GM23338 (cell line): ENCODE data around the gene SMAD3. TPM values are rescaled to one million over a fixed set of nuclear protein-coding genes. Genes with fewer than 3 reads are reported as not detected.
A peak's percentile ranks its signal among the peaks of the same experiment; 100 is the strongest.
"Not testable (repeated sequence)": the region's sequence is repeated elsewhere in the genome, so short reads cannot be mapped to it uniquely, and the experiment has no call there.

Experiments
- ATAC-seq: fragments of 200-7000 bp; cut with Tn5 transposase; 3 replicates; pipeline ENCODE4 v1.9.1; 2020
- DNase-seq: peaks from one replicate; pipeline ENCODE4 v3.0.0-alpha.2; 2015; ENCODE audit warnings: low spot score
- H2AFZ ChIP-seq: fragments of 200-600 bp; sonication (generic); 2 replicates; pipeline ENCODE4 v1.8.0; 2016; ENCODE audit warnings: antibody characterized with exemption, mild to moderate bottlenecking, moderate library complexity
- H3F3A ChIP-seq: fragments of 200-600 bp; sonication (generic); replicated peaks from 2 replicates; pipeline ENCODE4 v1.8.0; 2017; ENCODE audit warnings: antibody characterized with exemption, mixed run types, low read depth
- H3K27ac ChIP-seq: fragments of 200-600 bp; sonication (generic); 2 replicates; pipeline ENCODE4 v1.6.1; 2016; ENCODE audit warnings: low read depth
- H3K27me3 ChIP-seq: fragments of 200-600 bp; sonication (generic); 2 replicates; pipeline ENCODE4 v1.8.0; 2016; ENCODE audit warnings: mild to moderate bottlenecking, mixed run types, moderate library complexity; ENCODE audit not compliant: insufficient read depth
- H3K36me3 ChIP-seq: fragments of 200-600 bp; sonication (generic); 2 replicates; pipeline ENCODE4 v1.8.0; 2016; ENCODE audit warnings: mild to moderate bottlenecking; ENCODE audit not compliant: insufficient read depth
- H3K4me1 ChIP-seq: fragments of 200-600 bp; sonication (generic); 2 replicates; pipeline ENCODE4 v1.8.0; 2016; ENCODE audit warnings: mild to moderate bottlenecking, moderate library complexity; ENCODE audit not compliant: insufficient read depth
- H3K4me2 ChIP-seq: fragments of 200-600 bp; sonication (generic); 2 replicates; pipeline ENCODE4 v1.7.1; 2017; ENCODE audit warnings: mixed run types
- H3K4me3 ChIP-seq: fragments of 200-600 bp; sonication (generic); 2 replicates; pipeline ENCODE4 v1.6.1; 2016; ENCODE audit warnings: mixed run types
- H3K79me2 ChIP-seq: fragments of 200-600 bp; sonication (generic); replicated peaks from 2 replicates; pipeline ENCODE4 v1.8.0; 2017; ENCODE audit warnings: mild to moderate bottlenecking; ENCODE audit not compliant: insufficient read depth
- H3K9me2 ChIP-seq: fragments of 200-600 bp; sonication (generic); 2 replicates; pipeline ENCODE4 v1.8.0; 2017; ENCODE audit not compliant: insufficient read depth
- H4K20me1 ChIP-seq: fragments of 200-600 bp; sonication (generic); replicated peaks from 2 replicates; pipeline ENCODE4 v1.8.0; 2017; ENCODE audit warnings: mild to moderate bottlenecking; ENCODE audit not compliant: insufficient read depth
- H3K27ac Mint-ChIP-seq: 2 replicates; pipeline ENCODE4 v1.8.0; 2020; ENCODE audit warnings: inconsistent platforms, mild to moderate bottlenecking, moderate library complexity, mixed read lengths
- H3K27me3 Mint-ChIP-seq: 3 replicates; pipeline ENCODE4 v1.8.0; 2022; ENCODE audit warnings: low read depth, mild to moderate bottlenecking, moderate library complexity, mixed read lengths, inconsistent platforms; ENCODE audit not compliant: insufficient read depth, poor library complexity
- H3K36me3 Mint-ChIP-seq: 3 replicates; pipeline ENCODE4 v1.8.0; 2021; ENCODE audit warnings: low read depth, mild to moderate bottlenecking, inconsistent platforms, moderate library complexity, mixed read lengths
- H3K4me1 Mint-ChIP-seq: 3 replicates; pipeline ENCODE4 v1.8.0; 2020; ENCODE audit warnings: mild to moderate bottlenecking, inconsistent platforms, mixed read lengths
- H3K4me3 Mint-ChIP-seq: 3 replicates; pipeline ENCODE4 v1.8.0; 2021; ENCODE audit warnings: moderate library complexity, mild to moderate bottlenecking, inconsistent platforms, mixed read lengths
- H3K9me3 Mint-ChIP-seq: 3 replicates; pipeline ENCODE4 v1.8.0; 2020; ENCODE audit warnings: moderate library complexity, mild to moderate bottlenecking, inconsistent platforms, mixed read lengths
- EZH2 ChIP-seq: fragments of 200-600 bp; sonication (generic); IDR thresholded peaks from one replicate; pipeline ENCODE4 v1.8.0; 2017; ENCODE audit warnings: antibody characterized with exemption, mild to moderate bottlenecking, low read depth; ENCODE audit not compliant: unreplicated experiment
- NANOG ChIP-seq: IDR thresholded peaks from 2 replicates; pipeline ENCODE4 v1.6.1; 2016; ENCODE audit warnings: antibody characterized with exemption, borderline replicate concordance
- polyA plus RNA-seq: library from polyadenylated mRNA; unstranded; fragments of >200 nt; fragmentation: Nextera tagmentation; extraction: Ambion mirVana; gene quantifications from 2 replicates; pipeline ENCODE4 v1.2.1, GENCODE V29; 2016
- total RNA-seq: library from RNA; depleted of rRNA; stranded (reverse); fragments of >200 nt; shearing (Covaris generic); gene quantifications from 2 replicates; pipeline ENCODE4 v1.2.3, GENCODE V29; 2014
- TF ChIP-seq, protein P1 (sequence below): fragments of 250-450 bp; sonication (Bioruptor Pico); IDR thresholded peaks from 2 replicates; pipeline ENCODE4 v1.5.0; 2020; ENCODE audit warnings: mild to moderate bottlenecking, moderate library complexity
- TF ChIP-seq, protein P2 (sequence below), 2 experiments: fragments of 200-600 bp in 1 of 2; sonication (generic) in 1 of 2; conservative IDR thresholded peaks; 2 replicates each; pipeline versions ENCODE4 v1.5.1 to v1.6.1; 2016 to 2017; ENCODE audit warnings: antibody characterized with exemption in 2 of 2, low read depth in 2 of 2, mild to moderate bottlenecking in 2 of 2, moderate library complexity in 1 of 2

SMAD3 gene
- total and polyA plus RNA-seq, 2 experiments from 2014 or later: 4.9 to 11.6 TPM

DNA sequence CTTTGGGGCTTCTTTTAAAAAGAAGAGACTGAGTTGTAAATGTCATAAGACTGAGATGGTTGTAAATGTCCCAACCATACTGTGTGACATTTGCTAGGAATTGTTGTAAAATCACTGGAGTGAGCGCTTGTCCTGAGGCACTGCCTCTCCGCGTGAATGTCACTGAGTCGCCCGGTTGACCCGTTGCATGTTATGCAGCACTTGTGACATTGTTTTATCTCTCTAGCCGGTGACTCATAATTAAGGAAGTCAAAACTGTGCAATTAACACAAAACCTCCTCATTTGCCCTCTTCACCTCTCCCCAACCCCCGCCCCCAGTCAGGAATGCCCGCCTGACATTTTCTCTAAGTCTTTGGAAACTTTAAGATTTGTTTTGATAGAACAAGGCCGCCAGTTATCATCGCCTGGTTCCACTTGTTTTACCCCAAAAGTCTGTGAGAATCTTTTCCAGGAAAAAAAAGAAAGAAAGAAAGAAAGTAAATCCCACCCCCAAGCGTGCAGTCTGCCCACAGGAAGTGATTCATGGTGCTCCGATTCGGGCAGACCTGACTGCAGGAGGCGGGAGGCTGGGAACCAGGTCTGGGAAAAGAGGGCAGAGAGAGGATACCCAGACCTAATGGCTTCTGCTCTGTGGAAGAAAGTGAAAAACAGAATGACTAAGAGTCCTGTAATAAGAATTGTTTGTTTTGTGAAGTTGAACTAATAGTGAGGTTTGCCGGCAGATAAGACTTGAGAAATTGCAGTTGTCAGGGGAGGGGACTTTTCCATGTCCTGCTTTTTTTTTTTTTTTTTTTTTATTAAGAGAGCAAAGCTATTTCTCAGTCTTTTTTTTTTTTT lies 84.8 kb downstream of the SMAD3 start:
- Histone ChIP-seq H3K4me2 (peak overlapping the region; percentile 61), H3K27ac (peak overlapping the region; percentile 85), H3K36me3 (no peaks in the 10 kb centered on the region), H3K27me3 (0 out of 2 replicates have a peak, but pooled peaks cover 4% of the 10 kb centered on the region), H3K4me1 (peaks cover 71% of the 10 kb centered on the region), H3F3A (peaks cover 23% of the 10 kb centered on the region), H2AFZ (no peak overlapping the region), H4K20me1 (no peaks in the 10 kb centered on the region), H3K4me3 (peak overlapping the region; percentile 19), H3K9me2 (no peaks in the 10 kb centered on the region), H3K79me2 (0 out of 2 replicates have a peak, but pooled peaks cover 13% of the 10 kb centered on the region)
- no peaks in the 10 kb centered on the region for H3K36me3 Mint-ChIP-seq
- peaks cover 7% of the 10 kb centered on the region for H3K27me3 Mint-ChIP-seq
- peak overlapping the region; percentile 23 for H3K27ac Mint-ChIP-seq
- H3K9me3 Mint-ChIP-seq: no peaks in the 10 kb centered on the region
- H3K4me3 Mint-ChIP-seq: peak overlapping the region; percentile 46
- peaks cover 71% of the 10 kb centered on the region for H3K4me1 Mint-ChIP-seq
- DNase-seq (peak; percentile 76), ATAC-seq (peak; percentile 56)
- no peak for TF ChIP-seq EZH2

DNA sequence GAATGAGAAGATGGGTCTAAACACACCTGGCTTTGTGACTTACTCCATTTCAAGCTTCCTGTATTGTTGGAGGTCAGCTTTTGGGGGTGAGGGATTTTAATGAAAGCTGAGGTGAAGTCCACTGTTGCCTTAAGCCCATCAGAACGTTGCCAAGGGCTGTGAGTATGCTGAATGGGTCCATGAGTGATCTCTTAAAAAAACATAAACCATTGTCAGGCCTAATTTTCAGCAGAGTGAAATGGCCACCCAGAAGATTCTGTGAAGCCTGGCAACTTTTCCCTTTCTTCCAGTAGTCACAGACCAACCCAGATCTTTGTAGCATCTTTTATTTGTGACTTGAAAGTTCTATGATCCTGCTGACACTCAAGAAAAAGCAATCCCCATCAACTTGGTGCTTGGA lies 87.0 kb downstream of the SMAD3 start:
- no peak for TF ChIP-seq NANOG
- TF ChIP-seq, protein P1, sequence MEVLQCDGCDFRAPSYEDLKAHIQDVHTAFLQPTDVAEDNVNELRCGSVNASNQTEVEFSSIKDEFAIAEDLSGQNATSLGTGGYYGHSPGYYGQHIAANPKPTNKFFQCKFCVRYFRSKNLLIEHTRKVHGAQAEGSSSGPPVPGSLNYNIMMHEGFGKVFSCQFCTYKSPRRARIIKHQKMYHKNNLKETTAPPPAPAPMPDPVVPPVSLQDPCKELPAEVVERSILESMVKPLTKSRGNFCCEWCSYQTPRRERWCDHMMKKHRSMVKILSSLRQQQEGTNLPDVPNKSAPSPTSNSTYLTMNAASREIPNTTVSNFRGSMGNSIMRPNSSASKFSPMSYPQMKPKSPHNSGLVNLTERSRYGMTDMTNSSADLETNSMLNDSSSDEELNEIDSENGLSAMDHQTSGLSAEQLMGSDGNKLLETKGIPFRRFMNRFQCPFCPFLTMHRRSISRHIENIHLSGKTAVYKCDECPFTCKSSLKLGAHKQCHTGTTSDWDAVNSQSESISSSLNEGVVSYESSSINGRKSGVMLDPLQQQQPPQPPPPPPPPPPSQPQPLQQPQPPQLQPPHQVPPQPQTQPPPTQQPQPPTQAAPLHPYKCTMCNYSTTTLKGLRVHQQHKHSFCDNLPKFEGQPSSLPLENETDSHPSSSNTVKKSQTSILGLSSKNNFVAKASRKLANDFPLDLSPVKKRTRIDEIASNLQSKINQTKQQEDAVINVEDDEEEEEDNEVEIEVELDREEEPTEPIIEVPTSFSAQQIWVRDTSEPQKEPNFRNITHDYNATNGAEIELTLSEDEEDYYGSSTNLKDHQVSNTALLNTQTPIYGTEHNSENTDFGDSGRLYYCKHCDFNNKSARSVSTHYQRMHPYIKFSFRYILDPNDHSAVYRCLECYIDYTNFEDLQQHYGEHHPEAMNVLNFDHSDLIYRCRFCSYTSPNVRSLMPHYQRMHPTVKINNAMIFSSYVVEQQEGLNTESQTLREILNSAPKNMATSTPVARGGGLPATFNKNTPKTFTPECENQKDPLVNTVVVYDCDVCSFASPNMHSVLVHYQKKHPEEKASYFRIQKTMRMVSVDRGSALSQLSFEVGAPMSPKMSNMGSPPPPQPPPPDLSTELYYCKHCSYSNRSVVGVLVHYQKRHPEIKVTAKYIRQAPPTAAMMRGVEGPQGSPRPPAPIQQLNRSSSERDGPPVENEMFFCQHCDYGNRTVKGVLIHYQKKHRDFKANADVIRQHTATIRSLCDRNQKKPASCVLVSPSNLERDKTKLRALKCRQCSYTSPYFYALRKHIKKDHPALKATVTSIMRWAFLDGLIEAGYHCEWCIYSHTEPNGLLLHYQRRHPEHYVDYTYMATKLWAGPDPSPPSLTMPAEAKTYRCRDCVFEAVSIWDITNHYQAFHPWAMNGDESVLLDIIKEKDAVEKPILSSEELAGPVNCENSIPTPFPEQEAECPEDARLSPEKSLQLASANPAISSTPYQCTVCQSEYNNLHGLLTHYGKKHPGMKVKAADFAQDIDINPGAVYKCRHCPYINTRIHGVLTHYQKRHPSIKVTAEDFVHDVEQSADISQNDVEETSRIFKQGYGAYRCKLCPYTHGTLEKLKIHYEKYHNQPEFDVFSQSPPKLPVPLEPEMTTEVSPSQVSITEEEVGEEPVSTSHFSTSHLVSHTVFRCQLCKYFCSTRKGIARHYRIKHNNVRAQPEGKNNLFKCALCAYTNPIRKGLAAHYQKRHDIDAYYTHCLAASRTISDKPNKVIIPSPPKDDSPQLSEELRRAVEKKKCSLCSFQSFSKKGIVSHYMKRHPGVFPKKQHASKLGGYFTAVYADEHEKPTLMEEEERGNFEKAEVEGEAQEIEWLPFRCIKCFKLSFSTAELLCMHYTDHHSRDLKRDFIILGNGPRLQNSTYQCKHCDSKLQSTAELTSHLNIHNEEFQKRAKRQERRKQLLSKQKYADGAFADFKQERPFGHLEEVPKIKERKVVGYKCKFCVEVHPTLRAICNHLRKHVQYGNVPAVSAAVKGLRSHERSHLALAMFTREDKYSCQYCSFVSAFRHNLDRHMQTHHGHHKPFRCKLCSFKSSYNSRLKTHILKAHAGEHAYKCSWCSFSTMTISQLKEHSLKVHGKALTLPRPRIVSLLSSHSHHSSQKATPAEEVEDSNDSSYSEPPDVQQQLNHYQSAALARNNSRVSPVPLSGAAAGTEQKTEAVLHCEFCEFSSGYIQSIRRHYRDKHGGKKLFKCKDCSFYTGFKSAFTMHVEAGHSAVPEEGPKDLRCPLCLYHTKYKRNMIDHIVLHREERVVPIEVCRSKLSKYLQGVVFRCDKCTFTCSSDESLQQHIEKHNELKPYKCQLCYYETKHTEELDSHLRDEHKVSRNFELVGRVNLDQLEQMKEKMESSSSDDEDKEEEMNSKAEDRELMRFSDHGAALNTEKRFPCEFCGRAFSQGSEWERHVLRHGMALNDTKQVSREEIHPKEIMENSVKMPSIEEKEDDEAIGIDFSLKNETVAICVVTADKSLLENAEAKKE (CRISPR knock-in tag): no peak
- TF ChIP-seq, protein P2, sequence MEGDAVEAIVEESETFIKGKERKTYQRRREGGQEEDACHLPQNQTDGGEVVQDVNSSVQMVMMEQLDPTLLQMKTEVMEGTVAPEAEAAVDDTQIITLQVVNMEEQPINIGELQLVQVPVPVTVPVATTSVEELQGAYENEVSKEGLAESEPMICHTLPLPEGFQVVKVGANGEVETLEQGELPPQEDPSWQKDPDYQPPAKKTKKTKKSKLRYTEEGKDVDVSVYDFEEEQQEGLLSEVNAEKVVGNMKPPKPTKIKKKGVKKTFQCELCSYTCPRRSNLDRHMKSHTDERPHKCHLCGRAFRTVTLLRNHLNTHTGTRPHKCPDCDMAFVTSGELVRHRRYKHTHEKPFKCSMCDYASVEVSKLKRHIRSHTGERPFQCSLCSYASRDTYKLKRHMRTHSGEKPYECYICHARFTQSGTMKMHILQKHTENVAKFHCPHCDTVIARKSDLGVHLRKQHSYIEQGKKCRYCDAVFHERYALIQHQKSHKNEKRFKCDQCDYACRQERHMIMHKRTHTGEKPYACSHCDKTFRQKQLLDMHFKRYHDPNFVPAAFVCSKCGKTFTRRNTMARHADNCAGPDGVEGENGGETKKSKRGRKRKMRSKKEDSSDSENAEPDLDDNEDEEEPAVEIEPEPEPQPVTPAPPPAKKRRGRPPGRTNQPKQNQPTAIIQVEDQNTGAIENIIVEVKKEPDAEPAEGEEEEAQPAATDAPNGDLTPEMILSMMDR (conservative IDR thresholded peaks at IDR 0.05; ENCODE audit: low read depth in 2 of 2): no peak
- no peak overlapping the region for H2AFZ ChIP-seq
- peaks cover 17% of the 10 kb centered on the region for H3F3A ChIP-seq
- H3K27ac ChIP-seq: peak overlapping the region; percentile 22; the same call in 1 of the 2 replicates
- peaks cover 50% of the 10 kb centered on the region for H3K4me1 ChIP-seq
- no peak for ATAC-seq
- no peaks in the 10 kb centered on the region; the same call in 2 of the 3 replicates for H3K36me3 Mint-ChIP-seq
- H3K27me3 ChIP-seq: 0 out of 2 replicates have a peak, but pooled peaks cover 4% of the 10 kb centered on the region
- no peak overlapping the region for H3K4me3 ChIP-seq
- peaks cover 3% of the 10 kb centered on the region; the same call in 1 of the 3 replicates for H3K9me3 Mint-ChIP-seq
- 0 out of 2 replicates have a peak, but pooled peaks cover 13% of the 10 kb centered on the region for H3K79me2 ChIP-seq
- DNase-seq: no peak
- 0 out of 2 replicates have a peak overlapping the region, but pooled peaks have one; percentile 52 for H3K4me2 ChIP-seq
- peak overlapping the region; percentile 58; the same call in 1 of the 2 replicates for H3K27ac Mint-ChIP-seq
- no peaks in the 10 kb centered on the region for H3K36me3 ChIP-seq
- peaks cover 49% of the 10 kb centered on the region for H3K4me1 Mint-ChIP-seq
- no peaks in the 10 kb centered on the region for H3K27me3 Mint-ChIP-seq
- H4K20me1 ChIP-seq: no peaks in the 10 kb centered on the region
- H3K9me2 ChIP-seq: no peaks in the 10 kb centered on the region
- H3K4me3 Mint-ChIP-seq: no peak overlapping the region

DNA sequence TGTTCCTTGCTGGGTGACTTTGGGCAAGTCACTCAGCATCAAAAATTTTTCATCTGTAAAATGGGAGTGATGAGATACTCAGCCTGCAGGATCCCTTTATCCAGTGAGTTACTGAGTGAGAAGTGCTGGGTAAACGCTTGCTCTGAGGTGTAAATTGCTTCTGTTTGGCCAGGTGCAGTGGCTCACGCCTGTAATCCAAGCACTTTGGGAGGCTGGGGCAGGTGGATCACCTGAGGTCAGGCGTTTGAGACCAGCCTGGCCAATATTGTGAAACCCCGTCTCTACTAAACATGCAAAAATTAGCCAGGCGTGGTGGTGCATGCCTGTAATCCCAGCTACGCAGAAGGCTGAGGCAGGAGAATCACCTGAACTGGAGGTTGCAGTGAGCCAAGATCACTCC lies 87.6 kb downstream of the SMAD3 start:
- not testable (repeated sequence) for H3K9me2 ChIP-seq, H3K27me3 ChIP-seq, H4K20me1 ChIP-seq, H2AFZ ChIP-seq, DNase-seq, H3K36me3 ChIP-seq, H3K9me3 Mint-ChIP-seq, H3K27me3 Mint-ChIP-seq, H3K36me3 Mint-ChIP-seq, H3K4me3 ChIP-seq
- 0 out of 2 replicates have a peak, but pooled peaks cover 13% of the 10 kb centered on the region for H3K79me2 ChIP-seq
- H3K4me1 Mint-ChIP-seq: peaks cover 43% of the 10 kb centered on the region
- peak overlapping the region; percentile 66; the same call in 1 of the 2 replicates for H3K27ac ChIP-seq
- ATAC-seq: peak; percentile 19; the same call in 2 of the 3 replicates
- peaks cover 43% of the 10 kb centered on the region for H3K4me1 ChIP-seq
- H3F3A ChIP-seq: peaks cover 17% of the 10 kb centered on the region
- H3K4me2 ChIP-seq: peak overlapping the region; percentile 52; the same call in 1 of the 2 replicates
- H3K4me3 Mint-ChIP-seq: peak overlapping the region; percentile 28; the same call in 1 of the 3 replicates
- peak overlapping the region; percentile 80; the same call in 1 of the 2 replicates for H3K27ac Mint-ChIP-seq
